HuH-7.5 (cell line): ENCODE measurements around the gene CPA3.

Experiments
- DNase-seq: peaks from one replicate; pipeline ENCODE4 v3.0.0; 2011; ENCODE audit warnings: low spot score

Gene CPA3, protein sequence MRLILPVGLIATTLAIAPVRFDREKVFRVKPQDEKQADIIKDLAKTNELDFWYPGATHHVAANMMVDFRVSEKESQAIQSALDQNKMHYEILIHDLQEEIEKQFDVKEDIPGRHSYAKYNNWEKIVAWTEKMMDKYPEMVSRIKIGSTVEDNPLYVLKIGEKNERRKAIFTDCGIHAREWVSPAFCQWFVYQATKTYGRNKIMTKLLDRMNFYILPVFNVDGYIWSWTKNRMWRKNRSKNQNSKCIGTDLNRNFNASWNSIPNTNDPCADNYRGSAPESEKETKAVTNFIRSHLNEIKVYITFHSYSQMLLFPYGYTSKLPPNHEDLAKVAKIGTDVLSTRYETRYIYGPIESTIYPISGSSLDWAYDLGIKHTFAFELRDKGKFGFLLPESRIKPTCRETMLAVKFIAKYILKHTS

DNA sequence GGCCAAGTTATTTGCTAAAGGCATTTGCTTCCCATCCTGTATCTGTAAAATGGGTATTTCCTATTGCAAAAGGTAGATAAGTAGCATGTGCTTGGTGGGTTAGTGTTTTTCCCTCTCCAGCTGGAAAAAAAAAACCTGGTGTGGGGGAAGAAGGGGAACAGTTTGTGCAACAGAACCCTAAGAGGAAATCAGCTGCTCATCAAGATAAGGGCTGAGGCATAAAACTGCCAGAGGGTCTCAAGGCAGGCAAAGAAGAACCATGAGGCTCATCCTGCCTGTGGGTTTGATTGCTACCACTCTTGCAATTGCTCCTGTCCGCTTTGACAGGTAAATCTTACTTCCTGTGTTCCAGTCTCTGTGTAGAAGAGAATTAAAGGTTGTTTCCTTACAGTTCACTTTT is at the start of gene CPA3:
Gene CPA3, plus strand, starts transcription at position 248 of the 400 bp plus-strand sequence. Its CDS starts 12 bp downstream, at position 260.
- DNase-seq = no peak

DNA sequence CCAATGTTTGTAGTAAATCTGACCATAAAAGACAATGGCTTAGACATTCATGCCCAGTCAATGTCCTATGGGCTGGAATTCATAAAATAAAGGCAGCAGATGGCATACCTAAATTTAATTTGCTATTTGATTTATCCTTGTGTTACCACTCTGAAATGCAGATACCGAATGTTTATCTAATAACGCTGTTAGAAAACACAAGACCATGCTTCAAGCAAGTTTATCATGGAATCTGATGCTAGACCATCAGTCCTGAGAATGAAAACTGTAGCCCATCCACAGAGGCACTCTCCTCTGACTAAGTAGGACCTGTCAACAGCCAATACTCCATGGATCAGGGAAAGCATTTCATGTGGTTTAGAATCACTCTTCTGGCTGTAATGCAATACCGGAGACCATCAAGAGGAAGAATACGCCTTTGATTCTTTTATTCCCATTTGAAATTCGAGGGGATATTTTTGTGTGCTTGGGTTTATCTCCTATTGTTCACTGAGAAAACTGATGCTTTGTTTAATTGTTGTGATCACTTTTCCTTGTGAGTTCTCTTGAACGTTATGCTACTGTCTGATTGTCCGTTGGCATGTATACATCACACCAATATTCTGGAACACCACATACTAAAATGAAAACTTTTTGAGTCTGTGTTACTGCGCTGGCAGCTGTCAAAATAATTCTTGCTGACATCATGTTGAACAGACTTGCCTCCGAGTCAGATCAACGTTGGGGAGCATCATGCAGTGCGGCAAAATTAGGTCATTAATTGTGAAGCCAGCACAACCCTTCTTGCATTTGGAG is 49.6 kb upstream of the CPA3 start:
- no peak for DNase-seq

DNA sequence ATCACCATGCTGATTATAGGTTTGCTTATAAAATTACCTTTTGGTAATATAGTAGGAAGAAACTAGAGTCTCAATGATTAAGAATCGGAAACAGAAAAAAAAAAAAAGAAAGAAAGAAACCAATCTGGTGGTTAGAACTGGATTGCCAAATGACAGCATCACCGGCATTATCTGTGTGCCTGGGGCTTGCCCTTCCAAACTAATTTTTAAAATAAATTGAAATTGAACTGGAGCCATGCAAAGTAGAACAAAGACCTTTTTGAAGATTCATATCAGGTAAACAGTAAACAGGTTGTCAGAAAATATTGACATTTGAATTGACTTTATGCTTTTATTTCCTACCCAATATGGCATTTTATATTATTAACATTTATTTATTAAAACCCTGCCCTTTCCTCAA is 48.7 kb upstream of the CPA3 start:
- no peak for DNase-seq

DNA sequence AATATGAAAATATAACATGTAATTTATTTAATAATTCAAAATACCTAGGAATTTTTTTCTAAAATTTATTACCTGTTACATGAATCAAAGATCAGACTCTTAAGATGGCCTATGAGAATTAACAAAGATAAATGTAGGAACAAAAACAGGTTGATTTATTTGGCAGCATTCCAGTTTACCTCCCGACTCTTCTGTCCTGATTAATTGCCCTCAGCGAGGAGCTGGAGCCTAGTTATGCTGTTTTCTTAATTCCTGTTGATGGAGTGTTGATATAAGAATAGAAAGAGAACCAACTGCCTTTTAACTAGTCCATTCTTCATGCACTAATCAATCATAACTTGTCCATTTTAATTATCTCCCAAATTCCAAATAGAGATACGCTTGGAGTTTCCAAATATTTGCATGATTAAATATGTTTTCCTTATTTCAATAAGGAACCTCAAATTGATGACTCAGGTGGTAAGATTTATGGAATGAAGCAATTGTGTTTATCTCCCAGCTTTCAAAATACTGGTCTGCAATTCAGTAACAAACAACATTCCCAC is 48.0 kb upstream of the CPA3 start:
- no peak for DNase-seq

DNA sequence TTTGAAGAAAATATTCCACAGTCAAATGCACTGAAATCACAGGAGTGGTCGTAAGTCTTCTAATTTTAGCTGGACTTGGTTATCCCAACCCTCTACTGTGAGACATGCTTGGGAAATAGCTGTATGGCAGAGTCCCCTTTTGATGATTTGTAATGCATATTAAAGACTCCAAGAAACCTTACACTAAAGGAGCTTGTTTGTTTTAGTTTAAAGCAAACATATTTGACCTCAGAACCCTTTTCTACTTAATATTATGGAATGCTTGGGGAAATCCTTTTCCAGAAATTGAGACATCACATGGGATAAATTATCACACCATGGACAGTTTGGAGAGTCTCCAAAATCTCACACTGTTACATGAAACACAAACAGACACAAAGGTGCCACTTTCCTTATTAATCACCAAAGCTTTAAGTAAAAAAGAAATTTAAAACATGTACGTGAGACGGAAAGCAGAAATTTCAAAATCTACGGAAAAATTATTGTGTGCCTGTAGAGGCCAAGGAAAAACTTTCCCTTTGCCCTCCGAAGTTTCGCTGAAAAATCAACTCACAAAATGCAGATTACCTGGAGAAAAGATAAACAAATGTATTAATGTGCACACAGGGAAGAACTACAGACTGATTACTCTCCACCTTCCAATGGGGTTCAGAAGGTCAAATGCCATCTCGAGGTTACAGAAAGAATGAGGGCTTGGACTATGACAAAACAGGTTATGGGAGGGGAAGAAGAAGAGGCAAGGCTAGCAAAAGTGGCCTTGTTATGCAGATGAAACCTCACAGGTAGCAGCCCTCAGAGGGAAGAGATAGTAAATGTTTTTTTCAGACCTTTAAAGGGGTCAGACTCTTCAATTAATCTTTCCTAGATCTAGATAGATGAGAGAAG is 44.5 kb upstream of the CPA3 start:
- no peak for DNase-seq

DNA sequence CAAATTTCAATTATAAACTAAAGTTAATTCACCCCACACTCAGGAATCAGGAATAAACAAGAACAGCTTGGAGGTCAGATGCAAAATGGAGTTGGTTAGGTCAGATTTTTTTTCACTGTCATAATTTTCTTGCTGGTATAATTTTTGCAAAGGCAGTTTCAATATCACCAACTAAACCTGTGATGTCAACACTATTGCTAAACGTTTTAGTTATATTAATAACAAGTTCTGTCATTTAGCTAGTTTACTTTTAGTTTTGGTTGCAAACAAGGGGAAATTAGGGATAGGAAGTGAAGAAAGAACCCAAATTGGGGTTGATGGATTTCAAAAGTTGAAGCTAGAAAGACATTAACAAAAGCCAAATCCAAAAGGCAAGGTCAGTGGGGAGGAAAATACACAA is 42.1 kb upstream of the CPA3 start:
- DNase-seq = no peak

DNA sequence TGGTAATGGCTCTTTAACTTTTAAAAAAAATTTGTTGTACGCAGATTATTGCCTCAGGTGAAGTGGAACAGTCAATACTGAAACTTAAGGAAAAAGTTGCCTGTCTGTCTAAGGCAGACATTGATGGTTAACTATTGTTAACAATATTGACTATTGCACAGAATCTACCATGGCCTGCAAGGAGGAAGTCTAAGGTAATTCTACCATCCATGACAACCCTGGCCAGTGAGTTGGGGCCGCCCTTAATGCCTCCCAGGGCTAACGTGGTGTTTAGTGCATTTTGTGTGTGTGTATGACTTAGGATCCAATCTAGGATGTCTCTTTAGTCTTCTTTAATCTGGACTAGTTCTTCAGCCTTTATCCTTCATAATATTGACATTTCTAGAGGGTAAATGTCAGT is 39.6 kb upstream of the CPA3 start:
- DNase-seq = no peak

DNA sequence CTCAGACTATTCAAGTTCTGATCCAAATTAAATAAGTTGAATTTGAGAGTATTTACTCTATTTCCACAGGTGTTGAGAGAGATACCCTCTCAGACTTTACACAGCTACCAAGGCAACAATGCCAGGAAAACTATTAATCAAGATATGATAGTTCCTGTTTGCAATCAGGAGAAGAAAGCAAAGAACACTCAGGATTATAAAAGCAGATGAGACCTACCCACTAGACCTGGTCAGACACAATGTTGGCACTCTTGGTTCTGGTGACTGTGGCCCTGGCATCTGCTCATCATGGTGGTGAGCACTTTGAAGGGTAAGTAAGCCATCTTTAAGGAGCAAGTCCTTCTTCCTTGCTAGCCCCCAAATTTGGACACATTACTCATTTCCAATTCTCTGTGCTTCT is 37.5 kb upstream of the CPA3 start, which contains the start of gene CPB1:
Gene CPB1, plus strand, starts transcription at position 227 of the 400 bp plus-strand sequence. Its CDS starts 13 bp downstream, at position 240.
- DNase-seq = no peak

DNA sequence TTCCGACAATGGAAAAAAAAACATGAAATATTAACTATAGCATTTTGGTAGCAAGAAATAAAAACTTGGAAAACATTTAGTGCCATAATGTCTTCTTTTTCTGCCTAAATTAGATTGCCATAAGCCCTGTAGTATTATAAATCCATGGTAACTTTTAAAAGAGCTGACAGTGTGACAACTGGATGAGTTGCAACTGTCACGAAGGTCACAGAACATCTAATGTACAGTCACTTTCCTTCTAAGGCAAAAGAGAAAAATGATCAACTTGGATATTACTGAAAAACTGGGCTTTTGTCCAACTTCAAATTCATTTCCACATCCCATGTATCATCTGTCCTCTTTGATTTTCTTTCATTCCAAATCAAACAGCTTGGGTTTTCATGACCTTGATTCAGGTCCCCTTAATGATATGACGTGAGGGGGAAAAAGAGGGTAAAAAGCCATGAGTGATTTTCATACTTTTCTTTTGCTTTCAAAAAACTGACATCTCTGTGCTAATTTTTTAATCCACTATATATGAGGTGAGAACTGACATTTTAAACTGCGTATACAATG is 36.9 kb upstream of the CPA3 start:
- no peak for DNase-seq

DNA sequence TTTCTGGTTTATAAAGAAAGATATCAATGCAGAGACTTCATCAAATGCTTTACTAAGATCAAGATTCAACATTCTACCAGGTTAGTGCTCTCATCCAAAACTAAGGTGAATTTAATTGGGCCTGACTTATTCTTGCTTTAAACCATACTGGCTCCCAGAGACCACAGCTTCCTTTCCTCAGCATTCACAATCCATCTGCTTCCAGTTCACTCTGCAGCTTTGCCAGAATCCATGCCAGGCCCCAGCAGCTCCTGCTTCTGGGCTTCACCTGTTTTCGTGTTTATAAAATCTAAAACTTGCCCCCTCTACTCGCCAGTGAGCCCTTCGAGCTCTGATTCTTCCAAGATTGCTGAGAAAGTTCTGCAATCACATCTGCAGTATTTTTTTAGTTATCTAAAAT is 35.2 kb upstream of the CPA3 start:
- DNase-seq = no peak

DNA sequence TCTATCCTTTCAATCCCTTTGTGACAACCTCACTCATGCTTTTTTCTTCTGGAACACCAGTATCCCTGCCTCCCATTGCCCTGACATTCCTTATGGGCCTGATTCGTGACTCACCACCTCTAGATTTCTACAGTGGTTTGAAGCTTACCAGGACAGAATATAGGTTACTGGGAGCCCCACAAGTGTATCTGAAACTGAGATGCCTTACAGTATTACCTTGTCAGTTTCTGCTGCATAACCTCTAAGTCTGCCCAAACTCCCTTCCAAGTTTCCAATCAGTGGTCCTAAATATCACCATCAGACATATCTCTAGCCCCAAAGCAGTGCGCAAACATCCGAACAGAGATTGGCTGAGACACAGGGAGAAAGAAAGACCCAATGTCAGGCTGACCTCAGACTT is 31.9 kb upstream of the CPA3 start:
- no peak for DNase-seq

DNA sequence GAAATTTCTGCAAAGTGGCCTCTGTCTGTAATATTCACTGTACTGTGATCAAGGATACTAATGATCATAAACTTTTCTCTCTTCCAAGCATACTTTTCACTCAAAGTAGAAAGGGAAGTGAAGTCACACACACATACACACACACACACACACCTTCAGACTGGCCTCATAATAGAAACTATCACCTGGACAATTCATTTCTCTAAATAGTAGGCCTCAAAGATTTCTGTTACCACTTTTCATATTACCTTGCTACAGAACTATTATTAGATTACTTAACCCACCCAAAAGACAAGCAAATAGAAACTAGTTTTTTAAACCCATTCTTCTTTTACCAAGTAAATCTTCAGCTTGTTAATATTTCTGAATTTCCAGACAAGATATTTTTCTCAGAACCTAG is 25.3 kb upstream of the CPA3 start:
- DNase-seq = no peak

DNA sequence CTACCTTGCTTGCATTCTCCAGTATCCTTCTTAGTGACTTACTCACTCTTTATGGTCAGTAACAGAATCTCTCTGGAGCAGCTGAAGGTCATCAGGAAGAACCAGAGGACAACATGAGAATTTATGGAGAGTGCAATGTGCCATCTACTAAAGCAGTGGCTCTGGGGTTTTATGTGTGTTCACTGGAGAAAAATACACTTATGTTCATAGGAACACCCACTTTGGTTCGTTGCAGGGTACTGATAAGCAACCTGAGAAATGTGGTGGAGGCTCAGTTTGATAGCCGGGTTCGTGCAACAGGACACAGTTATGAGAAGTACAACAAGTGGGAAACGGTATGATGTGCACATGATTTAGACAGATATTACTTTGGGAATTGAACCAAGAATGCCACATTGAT is 24.6 kb upstream of the CPA3 start:
- no peak for DNase-seq

DNA sequence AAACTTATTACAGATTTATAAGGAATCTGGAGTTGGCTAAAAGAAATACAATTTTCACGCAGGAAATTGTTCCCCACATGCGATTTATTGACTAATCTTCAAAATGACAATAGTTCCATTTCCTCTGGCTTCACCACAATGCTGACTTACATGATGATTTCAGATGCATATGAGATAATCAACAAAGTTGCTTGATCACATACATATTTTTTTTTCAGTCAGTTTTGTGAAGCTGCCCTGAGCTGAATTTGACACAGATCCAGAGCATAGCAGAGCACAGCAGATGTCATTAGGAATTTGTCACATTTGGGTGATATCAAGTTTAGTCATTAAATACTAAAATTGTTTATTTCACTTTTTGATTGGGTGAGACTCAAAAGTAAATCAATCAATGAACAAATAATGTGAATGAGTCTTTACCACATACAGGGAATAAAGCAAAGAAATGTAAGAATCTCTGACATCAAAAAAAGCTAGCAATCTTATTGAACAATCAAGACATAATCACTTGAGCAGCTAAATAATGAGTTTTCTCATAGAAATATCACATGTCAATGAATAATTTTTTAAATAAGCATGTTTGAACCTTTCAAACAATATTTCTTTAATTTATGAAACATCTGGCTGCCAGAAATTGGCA is 19.2 kb upstream of the CPA3 start:
- DNase-seq = no peak

DNA sequence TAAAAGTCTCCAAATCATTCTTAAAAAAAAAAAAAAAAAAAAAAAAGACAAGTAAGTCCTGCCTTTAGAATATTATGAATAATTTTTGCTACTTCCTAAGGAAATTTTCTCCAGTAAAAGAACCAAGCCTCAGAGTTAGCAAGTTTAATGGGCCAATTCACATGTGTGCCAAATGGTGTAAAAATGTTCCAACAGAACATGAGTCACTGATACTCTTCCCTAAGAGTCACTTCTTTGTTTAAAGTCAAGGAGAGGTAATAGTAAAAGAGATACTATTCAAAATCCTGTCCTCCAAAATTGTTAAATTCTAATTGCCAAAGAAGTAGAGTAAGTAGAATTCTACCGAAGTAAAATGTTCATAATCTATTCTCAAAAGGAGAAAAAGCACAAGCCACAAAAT is 17.7 kb upstream of the CPA3 start:
- no peak for DNase-seq

DNA sequence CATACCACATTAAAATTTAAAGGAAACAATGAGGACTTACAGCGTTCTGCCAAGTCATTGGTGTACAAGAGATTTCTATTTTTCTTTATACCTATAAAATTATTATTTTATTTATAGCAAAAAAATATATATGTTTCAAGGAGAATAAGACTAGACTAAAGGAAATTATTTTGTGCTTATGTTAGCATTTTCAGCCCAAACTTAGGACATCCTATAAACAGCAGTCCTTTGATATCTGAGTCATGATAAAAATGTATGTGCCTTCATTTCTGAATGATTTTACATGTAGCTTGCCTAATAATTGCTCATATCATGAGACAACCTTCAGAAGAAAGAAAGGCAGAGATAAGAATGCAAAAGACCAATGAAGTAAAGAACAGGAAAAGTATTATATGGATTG is 16.7 kb upstream of the CPA3 start:
- no peak for DNase-seq

DNA sequence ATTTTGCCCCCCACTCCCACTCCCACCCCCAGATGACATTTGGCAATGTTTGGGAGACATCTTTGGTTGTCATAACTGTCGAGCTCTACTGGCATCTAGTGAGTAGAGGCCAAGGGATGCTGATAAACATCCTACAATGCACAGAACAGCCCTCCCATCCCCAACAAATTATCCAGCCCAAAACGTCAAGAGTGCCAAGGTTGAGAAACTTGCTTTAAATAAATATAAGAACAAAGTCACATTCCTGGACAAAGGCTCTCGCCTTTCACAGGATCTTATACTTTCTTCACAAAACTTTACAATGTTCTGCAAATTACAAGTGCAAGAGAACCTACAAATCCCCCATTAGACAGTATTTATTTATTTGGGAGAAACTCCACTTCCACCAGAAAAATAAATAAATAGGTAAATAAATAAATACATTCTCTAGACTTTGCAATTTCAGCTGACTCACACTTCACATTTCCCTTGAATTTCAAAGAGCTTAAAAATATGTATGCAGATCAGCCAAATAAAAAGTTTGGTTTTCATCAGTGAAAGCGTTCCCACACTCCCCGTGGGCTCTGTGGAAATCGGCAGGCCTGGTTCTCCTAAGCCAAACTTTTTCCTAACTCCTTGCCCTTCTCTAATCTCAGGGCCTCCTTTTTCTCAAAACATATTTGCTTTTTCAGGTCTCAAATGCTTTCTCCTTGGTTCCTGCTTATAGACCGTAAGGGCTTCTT is 12.7 kb upstream of the CPA3 start:
- DNase-seq = no peak

DNA sequence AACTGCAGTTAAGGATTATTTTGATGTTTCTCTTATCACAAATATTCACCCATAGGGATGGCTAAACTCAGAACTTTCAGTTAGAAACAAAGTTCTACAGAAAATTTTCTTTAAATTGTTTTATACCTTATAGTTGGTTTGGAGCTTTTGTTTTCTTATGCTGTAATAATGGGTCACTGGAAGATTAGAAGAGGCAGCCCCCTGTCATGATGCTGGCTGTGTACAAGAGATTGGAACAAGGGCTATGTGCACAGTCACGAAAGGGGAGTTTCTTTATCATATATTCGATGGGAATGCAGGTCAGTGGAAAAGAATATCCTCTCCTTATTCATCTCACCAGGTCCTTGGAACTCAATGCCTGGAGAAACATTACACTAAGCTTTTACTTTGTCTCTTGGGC is 12.0 kb upstream of the CPA3 start:
- no peak for DNase-seq

DNA sequence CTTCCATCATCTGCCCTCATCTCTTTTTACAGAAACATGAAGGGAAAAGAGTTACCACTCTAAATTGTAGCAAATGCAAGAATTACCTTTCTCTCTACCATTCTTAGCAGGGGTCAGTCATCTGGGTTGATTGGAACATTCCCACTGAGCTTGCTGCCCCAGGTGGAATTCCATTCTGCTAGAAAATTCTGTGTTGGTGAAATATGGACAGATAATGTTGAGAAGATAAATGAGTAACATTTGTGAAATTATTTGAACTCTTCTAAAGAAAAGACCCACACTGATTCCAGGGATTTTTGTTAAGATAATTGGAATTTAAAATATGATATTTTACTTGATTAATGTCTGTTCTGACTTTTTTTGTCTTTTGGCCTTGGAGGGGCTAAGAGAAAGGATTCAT is 11.0 kb upstream of the CPA3 start:
- no peak for DNase-seq

DNA sequence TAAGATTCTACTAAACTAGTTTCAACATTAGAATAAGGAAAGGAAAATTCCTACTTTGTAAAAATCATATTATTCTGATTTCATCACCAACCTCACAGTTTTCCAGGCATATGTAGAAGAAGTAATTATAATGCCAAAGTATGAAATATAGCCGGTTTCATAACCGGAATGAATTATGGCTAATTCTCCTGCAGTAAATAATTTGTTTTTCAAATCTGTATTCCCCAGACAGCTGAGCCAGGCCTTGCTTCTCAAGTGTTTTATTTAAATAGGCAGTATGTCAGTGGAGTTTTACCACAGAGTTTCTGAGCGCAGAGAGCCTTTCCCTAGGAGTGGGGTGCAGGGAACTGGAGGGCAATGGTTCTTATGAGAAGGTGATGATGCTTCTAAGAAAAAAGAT is 8.7 kb upstream of the CPA3 start:
- DNase-seq = no peak

DNA sequence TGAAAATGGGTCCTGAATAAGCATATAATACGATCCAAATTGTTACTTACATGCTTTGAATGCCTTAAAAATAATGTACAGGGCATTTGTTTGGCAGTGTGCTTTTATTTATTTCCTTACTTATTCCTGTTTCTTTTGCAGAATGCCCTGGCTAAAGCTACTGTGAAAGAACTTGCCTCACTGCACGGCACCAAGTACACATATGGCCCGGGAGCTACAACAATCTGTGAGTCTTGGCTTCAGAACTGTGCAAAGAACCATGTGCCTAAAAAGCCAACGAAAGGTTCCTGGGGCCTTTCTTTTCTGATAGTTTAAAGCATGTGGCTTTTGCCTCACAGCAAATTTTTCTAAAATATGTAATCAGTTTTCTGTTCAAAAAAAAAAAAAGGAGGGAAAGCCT is 7.8 kb upstream of the CPA3 start:
- no peak for DNase-seq
